Cardiac ventricle fibroblast (primary cell): Measurements from ENCODE around the gene ATG4D. TPM values are rescaled to one million over a fixed set of nuclear protein-coding genes. Genes with fewer than 3 reads are reported as not detected.

ENCODE experiments used
- total RNA-seq: library from RNA; depleted of rRNA; stranded (reverse); fragments of >200 nt; gene quantifications from 2 replicates; pipeline ENCODE4 v1.2.3, GENCODE V29; 2015

The ATG4D gene
- 5.3 and 11.4 TPM in 2 replicates for total RNA-seq

DNA sequence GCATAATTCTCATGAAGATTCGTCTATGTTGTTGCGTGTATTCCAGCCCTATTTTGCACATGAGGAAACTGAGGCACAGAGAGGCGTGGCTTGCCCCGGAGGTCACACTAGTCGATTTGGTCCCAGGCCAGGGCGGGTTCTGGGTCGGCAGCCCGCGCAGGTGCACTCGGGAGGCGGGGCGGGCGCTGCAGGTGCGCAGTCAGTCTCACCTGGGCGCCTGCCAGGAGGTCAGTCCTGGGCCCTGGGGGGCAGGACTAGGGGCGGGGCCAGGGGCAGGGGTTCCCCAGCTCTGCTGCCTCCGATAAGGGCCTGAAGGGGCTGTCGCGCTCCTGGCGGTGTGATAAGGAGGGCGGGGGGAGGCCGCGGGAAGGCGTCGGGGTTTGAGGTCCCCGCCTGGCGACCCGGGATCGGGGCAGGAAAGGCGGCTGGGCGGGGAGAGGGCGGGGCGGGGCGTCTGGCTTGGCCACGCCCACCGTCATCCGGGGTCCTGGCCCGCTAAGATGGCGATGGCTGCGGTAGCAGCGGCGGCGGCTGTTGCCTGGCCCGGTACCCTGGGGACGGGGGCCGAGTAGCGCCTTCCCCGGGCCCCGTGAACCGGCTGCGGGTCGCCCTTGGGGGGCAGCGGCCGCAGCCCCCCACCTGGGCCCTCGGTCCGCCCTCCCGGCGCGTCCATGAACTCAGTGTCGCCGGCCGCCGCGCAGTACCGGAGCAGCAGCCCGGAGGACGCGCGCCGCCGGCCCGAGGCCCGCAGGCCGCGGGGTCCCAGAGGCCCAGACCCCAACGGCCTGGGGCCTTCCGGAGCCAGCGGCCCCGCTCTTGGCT lies at the start of gene ATG4D:
Gene ATG4D (plus strand): TSS at position 485 of the 822 bp plus-strand sequence. CDS start 187 bp downstream, at position 672.

GRCh38 chr19:10503002-10503789 lies 40.5 kb upstream of the ATG4D start, which contains the start of gene KEAP1:
Gene KEAP1, minus strand, starts transcription at chr19:10503356. Its CDS starts 3,323 bp downstream, at chr19:10500033.

DNA sequence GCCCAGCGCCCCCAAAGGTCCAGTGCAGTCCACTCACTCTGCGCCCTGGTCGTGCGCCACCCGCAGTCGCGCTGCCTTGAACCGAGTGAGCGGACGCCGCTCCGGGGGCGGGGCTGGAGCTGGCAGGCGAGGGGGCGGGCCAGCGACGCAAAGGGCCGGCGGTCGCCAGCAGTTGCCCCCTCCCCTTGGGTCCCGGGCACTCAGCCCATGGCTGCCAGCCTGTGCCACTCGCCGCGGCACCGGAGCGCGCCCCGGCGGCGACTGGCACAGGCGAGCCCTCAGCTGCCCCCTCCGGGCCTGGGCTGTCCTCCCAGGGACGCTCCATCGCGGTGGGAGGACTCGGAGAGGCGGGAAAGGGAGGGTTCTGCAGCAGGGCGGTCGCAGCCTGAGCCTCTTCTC lies 26.3 kb upstream of the ATG4D start, which contains the start of gene S1PR5:
Gene S1PR5 (minus strand): TSS at position 87 of the 399 bp plus-strand sequence. CDS start 2,436 bp downstream, outside the sequence.

DNA sequence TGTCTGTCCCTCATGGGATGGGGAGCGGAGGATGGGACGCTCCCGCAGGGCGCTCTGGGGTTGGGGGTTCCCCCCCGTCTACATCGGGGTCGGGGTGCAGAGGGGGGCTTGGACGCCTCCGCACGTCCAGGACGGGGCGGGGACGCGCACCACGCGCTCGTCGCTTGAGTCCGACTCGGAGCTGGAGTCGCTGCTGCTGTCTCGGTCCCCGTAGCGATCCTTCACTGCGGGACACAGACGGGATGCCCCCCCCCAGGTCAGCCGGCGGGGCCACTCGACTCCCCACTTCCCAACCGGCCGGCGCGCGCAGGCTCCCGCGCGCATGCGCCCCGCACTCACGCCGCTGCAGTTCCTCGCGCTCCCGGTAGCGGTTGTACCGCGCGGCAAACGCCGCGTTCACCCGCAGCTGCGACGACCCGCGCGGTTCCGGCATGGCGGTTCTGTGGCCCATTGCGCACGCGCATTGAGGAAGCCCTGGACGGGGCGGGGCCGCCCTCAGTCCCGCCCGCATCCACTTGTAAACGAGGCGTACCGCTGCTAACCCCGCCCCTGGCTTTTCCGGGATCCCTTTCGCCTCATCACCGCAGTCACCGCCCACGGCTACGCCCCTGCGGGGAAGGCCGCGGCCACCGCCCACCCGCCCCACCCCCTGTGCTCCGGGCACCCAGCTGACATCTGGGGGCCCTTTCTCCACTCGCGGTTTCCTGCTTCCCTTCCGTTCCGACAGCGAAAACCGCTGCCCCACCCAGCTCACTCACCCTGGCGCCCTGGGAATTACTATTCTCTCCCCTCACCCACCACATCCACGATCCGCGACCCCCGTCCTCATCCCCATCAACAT lies 22.1 kb downstream of the ATG4D start, which contains the start of gene KRI1:
Gene KRI1 (minus strand): TSS at position 444 of the 841 bp plus-strand sequence. CDS start 11 bp downstream, at position 433.

DNA sequence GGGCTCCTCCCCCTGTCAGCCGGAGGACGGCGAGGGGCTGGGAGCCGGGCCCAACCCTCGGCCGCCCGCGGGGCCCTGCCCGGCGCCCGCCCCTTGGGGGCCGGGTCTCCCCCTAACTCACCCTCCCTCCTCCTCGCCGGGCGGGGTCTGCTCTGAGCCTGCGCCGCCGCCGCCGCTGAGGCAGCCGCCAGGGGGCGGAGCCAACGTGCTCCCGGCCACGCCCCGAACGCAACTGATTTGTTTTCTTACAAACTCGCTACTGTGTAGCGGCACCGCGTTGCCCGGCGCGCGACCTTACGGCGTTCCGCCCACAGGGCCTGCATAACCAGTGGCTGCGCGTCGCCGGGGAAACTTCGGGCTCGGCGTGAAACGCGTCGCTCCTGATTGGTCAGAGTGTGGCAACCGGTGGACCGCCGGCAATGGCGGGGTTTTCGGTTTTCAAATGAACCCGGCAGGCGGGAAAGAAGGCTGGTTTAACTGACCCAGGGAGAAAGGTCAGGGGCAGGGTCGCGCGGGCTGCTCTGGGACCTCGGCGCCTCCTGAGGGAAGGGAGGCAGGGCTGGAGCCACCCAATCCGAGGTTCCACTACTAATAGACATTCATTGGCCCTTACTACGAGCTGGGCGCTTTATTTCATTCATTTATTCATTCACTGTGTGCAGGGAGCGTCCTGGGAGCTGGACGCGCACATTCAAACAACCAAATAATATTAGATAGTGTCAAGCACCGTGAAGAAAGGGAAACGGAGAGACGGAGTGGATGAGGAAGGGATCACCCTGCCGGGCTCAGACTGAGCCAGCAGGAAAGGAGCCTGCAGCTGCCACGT lies 25.3 kb downstream of the ATG4D start, which contains the start of gene CDKN2D:
Gene CDKN2D (minus strand): TSS at position 154 of the 826 bp plus-strand sequence. CDS start 326 bp downstream, outside the sequence.

DNA sequence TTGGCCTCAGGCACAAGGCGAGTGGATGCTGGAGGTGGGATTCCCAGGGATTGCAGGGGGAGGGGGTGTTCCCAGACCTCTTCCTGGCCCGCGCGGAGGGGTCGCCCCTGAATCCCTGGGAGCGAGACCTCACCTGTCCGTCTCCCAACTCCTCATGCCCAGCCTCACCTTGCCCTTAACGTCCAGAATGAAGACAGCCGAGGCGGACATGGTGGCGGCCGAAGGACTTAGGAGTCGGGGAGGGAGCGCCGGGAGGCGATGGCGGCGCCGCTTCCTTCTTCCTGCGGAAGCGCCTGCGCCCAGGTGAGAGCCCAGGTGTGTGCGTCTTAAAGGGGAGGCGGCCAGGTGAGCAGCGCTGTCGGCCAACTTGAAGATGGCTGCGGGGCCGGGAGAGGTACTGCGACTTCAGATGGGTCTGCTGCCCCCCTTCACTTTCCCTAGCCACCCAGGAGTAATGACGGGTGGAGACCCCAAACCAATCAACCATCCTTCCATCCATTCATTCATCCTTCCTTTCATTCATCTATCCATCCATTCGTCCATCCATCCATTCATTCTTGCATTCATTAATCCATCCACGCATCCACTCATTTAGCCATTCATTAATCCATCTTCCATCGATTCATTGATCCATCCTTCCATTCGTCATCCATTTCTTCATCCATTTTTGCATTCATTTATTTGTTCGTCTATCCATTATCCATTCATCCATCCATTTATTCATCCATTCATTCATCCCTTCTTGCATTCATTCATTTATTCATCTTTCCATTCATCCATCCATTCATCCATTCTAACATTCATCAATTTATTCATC lies 43.5 kb downstream of the ATG4D start, which contains the start of gene AP1M2:
Gene AP1M2 (minus strand): TSS at position 291 of the 817 bp plus-strand sequence. CDS start 81 bp downstream, at position 210.

Other genes starting within 250 kb of the ATG4D start
- gene ZGLP1, start 234.1 kb upstream of the ATG4D start, total RNA-seq, result 0.25 and 3.2 TPM in 2 replicates
- 16.5 and 19.4 TPM in 2 replicates for gene FDX2, start 227.9 kb upstream of the ATG4D start, total RNA-seq
- gene RAVER1, start 210.4 kb upstream of the ATG4D start, total RNA-seq, result 31.8 and 49.8 TPM in 2 replicates
- gene ICAM3, start 204.3 kb upstream of the ATG4D start, total RNA-seq, result 3.7 and 6.0 TPM in 2 replicates
- gene TYK2, start 163.3 kb upstream of the ATG4D start, total RNA-seq, result 39.3 and 45.8 TPM in 2 replicates
- gene CDC37, start 140.4 kb upstream of the ATG4D start, total RNA-seq, result 127 and 132 TPM in 2 replicates
- 13.7 and 16.1 TPM in 2 replicates for gene PDE4A, start 123.4 kb upstream of the ATG4D start, total RNA-seq
- 71.9 and 86.3 TPM in 2 replicates for gene KEAP1, start 40.5 kb upstream of the ATG4D start, total RNA-seq
- gene S1PR5, start 26.5 kb upstream of the ATG4D start, total RNA-seq, result not detected in 2 replicates
- 14.1 and 14.7 TPM in 2 replicates for gene KRI1, start 22.1 kb downstream of the ATG4D start, total RNA-seq
- 2.2 and 3.0 TPM in 2 replicates for gene CDKN2D, start 25.1 kb downstream of the ATG4D start, total RNA-seq
- not detected in 2 replicates for gene AP1M2, start 43.4 kb downstream of the ATG4D start, total RNA-seq
- gene SLC44A2, start 81.6 kb downstream of the ATG4D start, total RNA-seq, result 33.4 and 36.1 TPM in 2 replicates
- 67.3 and 73.1 TPM in 2 replicates for gene ILF3, start 110.4 kb downstream of the ATG4D start, total RNA-seq
- 20.8 and 27.6 TPM in 2 replicates for gene QTRT1, start 157.5 kb downstream of the ATG4D start, total RNA-seq
- gene DNM2, start 174.2 kb downstream of the ATG4D start, total RNA-seq, result 57.1 and 70.9 TPM in 2 replicates